Measurements from ENCODE around the gene TGFB2.

The TGFB2 gene

GRCh38 chr1:218342091-218342490 lies 3.0 kb upstream of the TGFB2 start:
- DNase-seq (ENCODE audit: low spot score), result no peak
- ChIA-PET CTCF (interaction anchor here (0.5 kb wide), 1 partner anchor 722 kb away, joined by 3 read pairs; no protein-coding TSS in a partner anchor), POLR2A (ENCODE audit: low non-redundant PET) (no interaction called here)
- TF ChIP-seq, protein P1, sequence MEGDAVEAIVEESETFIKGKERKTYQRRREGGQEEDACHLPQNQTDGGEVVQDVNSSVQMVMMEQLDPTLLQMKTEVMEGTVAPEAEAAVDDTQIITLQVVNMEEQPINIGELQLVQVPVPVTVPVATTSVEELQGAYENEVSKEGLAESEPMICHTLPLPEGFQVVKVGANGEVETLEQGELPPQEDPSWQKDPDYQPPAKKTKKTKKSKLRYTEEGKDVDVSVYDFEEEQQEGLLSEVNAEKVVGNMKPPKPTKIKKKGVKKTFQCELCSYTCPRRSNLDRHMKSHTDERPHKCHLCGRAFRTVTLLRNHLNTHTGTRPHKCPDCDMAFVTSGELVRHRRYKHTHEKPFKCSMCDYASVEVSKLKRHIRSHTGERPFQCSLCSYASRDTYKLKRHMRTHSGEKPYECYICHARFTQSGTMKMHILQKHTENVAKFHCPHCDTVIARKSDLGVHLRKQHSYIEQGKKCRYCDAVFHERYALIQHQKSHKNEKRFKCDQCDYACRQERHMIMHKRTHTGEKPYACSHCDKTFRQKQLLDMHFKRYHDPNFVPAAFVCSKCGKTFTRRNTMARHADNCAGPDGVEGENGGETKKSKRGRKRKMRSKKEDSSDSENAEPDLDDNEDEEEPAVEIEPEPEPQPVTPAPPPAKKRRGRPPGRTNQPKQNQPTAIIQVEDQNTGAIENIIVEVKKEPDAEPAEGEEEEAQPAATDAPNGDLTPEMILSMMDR (conservative IDR thresholded peaks at IDR 0.05; ENCODE audit: low read depth), result no peak
- no peak overlapping the region for H3K27ac ChIP-seq

DNA sequence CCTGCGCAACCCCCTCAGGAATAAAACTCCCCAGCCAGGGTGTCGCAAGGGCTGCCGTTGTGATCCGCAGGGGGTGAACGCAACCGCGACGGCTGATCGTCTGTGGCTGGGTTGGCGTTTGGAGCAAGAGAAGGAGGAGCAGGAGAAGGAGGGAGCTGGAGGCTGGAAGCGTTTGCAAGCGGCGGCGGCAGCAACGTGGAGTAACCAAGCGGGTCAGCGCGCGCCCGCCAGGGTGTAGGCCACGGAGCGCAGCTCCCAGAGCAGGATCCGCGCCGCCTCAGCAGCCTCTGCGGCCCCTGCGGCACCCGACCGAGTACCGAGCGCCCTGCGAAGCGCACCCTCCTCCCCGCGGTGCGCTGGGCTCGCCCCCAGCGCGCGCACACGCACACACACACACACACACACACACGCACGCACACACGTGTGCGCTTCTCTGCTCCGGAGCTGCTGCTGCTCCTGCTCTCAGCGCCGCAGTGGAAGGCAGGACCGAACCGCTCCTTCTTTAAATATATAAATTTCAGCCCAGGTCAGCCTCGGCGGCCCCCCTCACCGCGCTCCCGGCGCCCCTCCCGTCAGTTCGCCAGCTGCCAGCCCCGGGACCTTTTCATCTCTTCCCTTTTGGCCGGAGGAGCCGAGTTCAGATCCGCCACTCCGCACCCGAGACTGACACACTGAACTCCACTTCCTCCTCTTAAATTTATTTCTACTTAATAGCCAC lies 696 bp downstream of the TGFB2 start:
- TF ChIP-seq, protein P1 (conservative IDR thresholded peaks at IDR 0.05; ENCODE audit: low read depth), result no peak
- peak; percentile 58 for DNase-seq (ENCODE audit: low spot score)
- POLR2A ChIA-PET (ENCODE audit: low non-redundant PET), result interaction anchor here (0.6 kb wide), 1 partner anchor 129 kb away, joined by 4 read pairs; no protein-coding TSS in a partner anchor
- CTCF ChIA-PET, result interaction anchor here (0.6 to 1.2 kb wide), 7 partner anchors 16 to 1315 kb away, joined by 3 to 5 read pairs (median 3); no protein-coding TSS in a partner anchor
- peak overlapping the region; percentile 83 for H3K27ac ChIP-seq

GRCh38 chr1:218346391-218347204 lies 1.5 kb downstream of the TGFB2 start:
- POLR2A ChIA-PET (ENCODE audit: low non-redundant PET), result no interaction called here
- TF ChIP-seq, protein P1 (conservative IDR thresholded peaks at IDR 0.05; ENCODE audit: low read depth), result no peak
- peak; percentile 15 for DNase-seq (ENCODE audit: low spot score)
- CTCF ChIA-PET, result interaction anchor here (0.6 to 0.7 kb wide), 3 partner anchors 17 to 1036 kb away, joined by 3 to 4 read pairs (median 3); no protein-coding TSS in a partner anchor
- peak overlapping the region; percentile 83 for H3K27ac ChIP-seq

GRCh38 chr1:218347336-218347722 lies 2.2 kb downstream of the TGFB2 start:
- DNase-seq (ENCODE audit: low spot score), result peak; percentile 11
- CTCF ChIA-PET, result interaction anchor here (0.6 kb wide), 1 partner anchor 1035 kb away, joined by 3 read pairs; no protein-coding TSS in a partner anchor
- H3K27ac ChIP-seq, result peak overlapping the region; percentile 83

DNA sequence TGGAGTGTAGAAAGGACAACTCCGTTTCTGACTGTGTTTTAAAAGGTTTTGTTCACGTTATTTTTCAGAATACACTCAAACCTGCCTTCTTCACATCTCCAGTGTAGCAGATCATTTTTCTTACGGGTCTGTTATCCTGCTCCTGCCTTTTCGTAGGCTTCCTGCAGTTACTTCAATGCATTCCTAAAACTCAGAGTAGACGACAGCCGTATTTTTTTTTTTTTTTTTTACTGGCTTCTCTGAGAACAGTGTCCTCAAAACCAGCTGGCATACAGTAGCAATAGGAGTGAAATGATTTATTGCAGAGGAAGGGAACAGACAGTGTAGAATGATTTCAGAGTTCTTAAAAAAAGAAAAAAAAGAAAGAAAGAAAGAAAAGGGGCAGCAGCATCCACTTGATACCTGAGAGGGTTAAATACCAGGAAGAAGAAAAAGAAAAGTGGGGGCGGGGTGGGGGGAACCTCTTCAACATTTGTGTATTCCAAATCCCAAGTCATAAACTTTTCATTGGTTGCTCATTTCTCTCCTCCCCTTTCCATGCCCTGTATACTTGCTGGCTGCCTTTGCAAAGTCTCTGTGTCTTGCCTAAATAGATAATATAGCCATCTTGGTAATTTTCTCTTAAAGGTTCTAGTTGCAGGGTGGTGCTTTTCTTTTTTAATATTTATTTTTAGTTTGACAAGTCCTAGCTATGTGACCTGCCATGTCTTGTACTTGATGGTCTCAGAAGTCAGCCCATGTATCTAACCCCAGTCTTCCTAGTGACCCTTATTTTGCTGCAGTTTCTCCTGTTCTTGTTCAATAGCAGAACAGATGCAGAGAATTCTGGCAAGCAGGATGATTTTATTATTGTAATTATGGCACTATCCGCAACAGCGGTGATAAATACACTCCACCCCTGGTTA lies 2.8 kb downstream of the TGFB2 start:
- ChIA-PET POLR2A (ENCODE audit: low non-redundant PET) (no interaction called here), CTCF (interaction anchor here (1.1 to 1.2 kb wide), 2 partner anchors 9 to 21 kb away, joined by 3 read pairs; no protein-coding TSS in a partner anchor)
- peak; percentile 18 for DNase-seq (ENCODE audit: low spot score)
- TF ChIP-seq, protein P1 (conservative IDR thresholded peaks at IDR 0.05; ENCODE audit: low read depth), result no peak
- peak overlapping the region; percentile 83 for H3K27ac ChIP-seq

More at GRCh38 chr1:218347336-218347722, 2.2 kb downstream of the TGFB2 start:
- TF ChIP-seq, protein P1 (conservative IDR thresholded peaks at IDR 0.05; ENCODE audit: low read depth), result no peak; the same call in 1 of the 2 replicates
- POLR2A ChIA-PET (ENCODE audit: low non-redundant PET), result no interaction called here
